Breast epithelium (tissue), 3 donors: ENCODE measurements around the gene FAM184B.

ENCODE experiments used
- POLR2A ChIP-seq: fragments of 450-650 bp; IDR thresholded peaks from one replicate; pipeline ENCODE4 v1.6.1; 2016; ENCODE audit warnings: antibody characterized with exemption, mild to moderate bottlenecking, moderate library complexity
- TF ChIP-seq, protein P1 (sequence below), 3 donors: fragments of 450-650 bp; IDR thresholded peaks; one replicate each; pipeline ENCODE4 v1.5.1; 2016 to 2017; ENCODE audit warnings: antibody characterized with exemption in 3 of 3, mild to moderate bottlenecking in 3 of 3, moderate library complexity in 3 of 3

DNA sequence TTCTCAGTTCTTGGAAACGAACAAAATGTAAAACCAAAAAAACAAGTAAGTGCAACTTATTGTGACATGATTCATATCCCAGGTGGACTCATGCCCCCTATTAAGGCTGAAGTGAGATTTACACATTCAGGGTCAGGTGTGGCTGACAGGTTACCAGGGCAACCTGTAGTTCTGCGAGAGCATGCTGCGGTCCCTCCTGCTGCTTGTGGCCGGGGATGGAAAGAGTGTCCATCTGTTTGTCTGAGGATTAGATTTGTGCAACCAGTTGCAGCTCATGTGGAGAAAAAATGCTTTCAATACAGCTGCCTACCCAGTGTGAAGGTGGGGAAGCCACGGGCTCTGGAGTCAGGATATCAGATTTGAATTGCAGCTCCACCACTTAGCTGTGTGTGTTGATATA is 78.8 kb downstream of the FAM184B start:
- TF ChIP-seq, protein P1, sequence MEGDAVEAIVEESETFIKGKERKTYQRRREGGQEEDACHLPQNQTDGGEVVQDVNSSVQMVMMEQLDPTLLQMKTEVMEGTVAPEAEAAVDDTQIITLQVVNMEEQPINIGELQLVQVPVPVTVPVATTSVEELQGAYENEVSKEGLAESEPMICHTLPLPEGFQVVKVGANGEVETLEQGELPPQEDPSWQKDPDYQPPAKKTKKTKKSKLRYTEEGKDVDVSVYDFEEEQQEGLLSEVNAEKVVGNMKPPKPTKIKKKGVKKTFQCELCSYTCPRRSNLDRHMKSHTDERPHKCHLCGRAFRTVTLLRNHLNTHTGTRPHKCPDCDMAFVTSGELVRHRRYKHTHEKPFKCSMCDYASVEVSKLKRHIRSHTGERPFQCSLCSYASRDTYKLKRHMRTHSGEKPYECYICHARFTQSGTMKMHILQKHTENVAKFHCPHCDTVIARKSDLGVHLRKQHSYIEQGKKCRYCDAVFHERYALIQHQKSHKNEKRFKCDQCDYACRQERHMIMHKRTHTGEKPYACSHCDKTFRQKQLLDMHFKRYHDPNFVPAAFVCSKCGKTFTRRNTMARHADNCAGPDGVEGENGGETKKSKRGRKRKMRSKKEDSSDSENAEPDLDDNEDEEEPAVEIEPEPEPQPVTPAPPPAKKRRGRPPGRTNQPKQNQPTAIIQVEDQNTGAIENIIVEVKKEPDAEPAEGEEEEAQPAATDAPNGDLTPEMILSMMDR (IDR thresholded peaks at IDR 0.05) = no peak
- TF ChIP-seq POLR2A = no peak
